ENCODE measurements around the gene AMDHD1. TPM values are rescaled to one million over a fixed set of nuclear protein-coding genes. Genes with fewer than 3 reads are reported as not detected.

AMDHD1 gene
- total and polyA plus RNA-seq, 10 donors, result 2.2 to 12.2 (median 3.0) TPM

DNA sequence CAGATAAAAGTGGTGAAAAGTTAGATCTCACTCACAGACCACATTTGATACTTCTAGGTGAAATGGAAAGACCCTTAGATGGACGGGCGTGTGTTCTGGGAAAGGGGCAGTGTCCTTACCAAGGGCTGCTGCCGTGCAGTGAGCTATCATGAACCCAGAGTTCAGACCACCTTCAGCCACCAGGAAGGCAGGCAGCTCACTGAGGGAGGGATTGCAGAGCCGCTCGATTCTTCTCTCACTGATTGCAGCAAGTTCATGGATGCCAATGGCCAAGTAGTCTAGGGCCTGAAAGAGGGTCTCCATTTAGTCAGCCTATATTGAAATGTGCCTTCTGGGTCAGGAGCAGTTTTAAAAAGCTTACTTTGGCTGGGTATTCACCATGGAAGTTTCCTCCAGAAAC lies 37.3 kb downstream of the AMDHD1 start:
- intact Hi-C loops (cut with DNase I; ENCODE audit: low total_unique reads), result no loop called here
- DNase-seq, result no peak
- Histone ChIP-seq H3K36me3 (peaks cover 0 to 78% (median 0%) of the 10 kb centered on the region in 6 donors), H3K27me3 (replicated peaks in 1 of 7) (no peaks in the 10 kb centered on the region), H3K4me1 (no peaks in the 10 kb centered on the region), H3K9me3 (no peaks in the 10 kb centered on the region), H3K27ac (no peak overlapping the region), H3K4me3 (no peak overlapping the region)
- 92 to 95% (median 93%) methylated on average over 5 of the region's 5 CpGs for WGBS, 5 donors
- TF ChIP-seq POLR2AphosphoS5 (IDR thresholded peaks at IDR 0.05), result no peak
- no peak for TF ChIP-seq POLR2A (IDR thresholded peaks at IDR 0.05)

DNA sequence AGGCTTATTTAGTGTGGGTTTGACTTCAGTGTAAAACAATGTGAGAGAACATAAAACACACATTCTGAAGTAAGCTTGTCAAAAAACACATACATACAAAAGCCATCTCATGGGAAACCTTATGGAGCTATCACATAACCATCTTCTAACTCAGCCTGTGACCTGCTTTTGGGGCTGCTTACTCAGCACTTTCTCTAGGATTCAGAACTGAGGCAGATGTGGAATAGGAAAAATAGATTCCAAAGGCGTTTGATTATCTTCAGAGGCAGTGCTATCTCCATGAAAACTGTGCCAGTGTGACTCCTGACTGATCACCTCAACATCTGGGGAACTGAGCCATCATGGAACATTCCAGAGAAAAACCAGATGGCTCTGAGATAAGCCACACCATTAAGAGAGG lies 39.5 kb downstream of the AMDHD1 start:
- Histone ChIP-seq H3K27me3 (replicated peaks in 1 of 7) (no peaks in the 10 kb centered on the region), H3K4me1 (no peaks in the 10 kb centered on the region), H3K36me3 (peaks cover 0 to 78% (median 0%) of the 10 kb centered on the region in 6 donors), H3K4me3 (no peak overlapping the region), H3K27ac (no peak overlapping the region), H3K9me3 (no peaks in the 10 kb centered on the region)
- WGBS, 5 donors, result 68 to 95% (median 87%) methylated on average over 1 of the region's 1 CpG
- DNase-seq, result no peak
- intact Hi-C loops (cut with DNase I; ENCODE audit: low total_unique reads), result no loop called here
- TF ChIP-seq, protein P1, sequence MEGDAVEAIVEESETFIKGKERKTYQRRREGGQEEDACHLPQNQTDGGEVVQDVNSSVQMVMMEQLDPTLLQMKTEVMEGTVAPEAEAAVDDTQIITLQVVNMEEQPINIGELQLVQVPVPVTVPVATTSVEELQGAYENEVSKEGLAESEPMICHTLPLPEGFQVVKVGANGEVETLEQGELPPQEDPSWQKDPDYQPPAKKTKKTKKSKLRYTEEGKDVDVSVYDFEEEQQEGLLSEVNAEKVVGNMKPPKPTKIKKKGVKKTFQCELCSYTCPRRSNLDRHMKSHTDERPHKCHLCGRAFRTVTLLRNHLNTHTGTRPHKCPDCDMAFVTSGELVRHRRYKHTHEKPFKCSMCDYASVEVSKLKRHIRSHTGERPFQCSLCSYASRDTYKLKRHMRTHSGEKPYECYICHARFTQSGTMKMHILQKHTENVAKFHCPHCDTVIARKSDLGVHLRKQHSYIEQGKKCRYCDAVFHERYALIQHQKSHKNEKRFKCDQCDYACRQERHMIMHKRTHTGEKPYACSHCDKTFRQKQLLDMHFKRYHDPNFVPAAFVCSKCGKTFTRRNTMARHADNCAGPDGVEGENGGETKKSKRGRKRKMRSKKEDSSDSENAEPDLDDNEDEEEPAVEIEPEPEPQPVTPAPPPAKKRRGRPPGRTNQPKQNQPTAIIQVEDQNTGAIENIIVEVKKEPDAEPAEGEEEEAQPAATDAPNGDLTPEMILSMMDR (IDR thresholded peaks at IDR 0.05 in 8 of 11, conservative IDR thresholded peaks at IDR 0.05 in 3 of 11), result no peak
- TF ChIP-seq POLR2AphosphoS5 (IDR thresholded peaks at IDR 0.05), result no peak
- TF ChIP-seq POLR2A (IDR thresholded peaks at IDR 0.05), result no peak

DNA sequence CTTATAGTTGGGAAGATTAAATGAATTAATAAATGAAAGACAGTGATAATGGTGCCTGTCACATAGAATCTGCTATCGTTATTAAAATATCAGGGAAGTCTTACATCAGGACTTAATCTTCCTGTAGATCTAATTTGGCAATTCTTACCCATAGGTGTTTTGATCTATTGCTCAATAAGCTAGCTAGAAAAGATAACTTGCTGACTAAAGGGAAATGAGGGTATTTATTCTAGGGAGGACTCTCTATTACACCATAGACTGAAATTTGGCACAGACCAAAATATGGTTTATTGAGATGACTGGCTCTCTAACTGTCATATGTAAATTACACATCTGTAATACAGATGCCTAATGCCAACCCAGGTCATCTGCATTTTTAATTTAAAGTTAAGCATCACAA lies 41.6 kb downstream of the AMDHD1 start:
- H3K4me3 ChIP-seq, result no peak overlapping the region
- TF ChIP-seq POLR2A (IDR thresholded peaks at IDR 0.05), result no peak
- TF ChIP-seq, protein P1 (IDR thresholded peaks at IDR 0.05 in 8 of 11, conservative IDR thresholded peaks at IDR 0.05 in 3 of 11), result no peak
- TF ChIP-seq POLR2AphosphoS5 (IDR thresholded peaks at IDR 0.05), result no peak
- DNase-seq, result no peak
- H3K27ac ChIP-seq, result no peak overlapping the region
- intact Hi-C loops (cut with DNase I; ENCODE audit: low total_unique reads), result no loop called here
- H3K27me3 ChIP-seq (replicated peaks in 1 of 7), result no peaks in the 10 kb centered on the region
- 60 to 96% (median 70%) methylated on average over 1 of the region's 1 CpG for whole genome bisulfite sequencing, 5 donors
- peaks cover 0 to 79% (median 0%) of the 10 kb centered on the region in 6 donors for H3K36me3 ChIP-seq
- no peaks in the 10 kb centered on the region for H3K4me1 ChIP-seq
- no peaks in the 10 kb centered on the region for H3K9me3 ChIP-seq

DNA sequence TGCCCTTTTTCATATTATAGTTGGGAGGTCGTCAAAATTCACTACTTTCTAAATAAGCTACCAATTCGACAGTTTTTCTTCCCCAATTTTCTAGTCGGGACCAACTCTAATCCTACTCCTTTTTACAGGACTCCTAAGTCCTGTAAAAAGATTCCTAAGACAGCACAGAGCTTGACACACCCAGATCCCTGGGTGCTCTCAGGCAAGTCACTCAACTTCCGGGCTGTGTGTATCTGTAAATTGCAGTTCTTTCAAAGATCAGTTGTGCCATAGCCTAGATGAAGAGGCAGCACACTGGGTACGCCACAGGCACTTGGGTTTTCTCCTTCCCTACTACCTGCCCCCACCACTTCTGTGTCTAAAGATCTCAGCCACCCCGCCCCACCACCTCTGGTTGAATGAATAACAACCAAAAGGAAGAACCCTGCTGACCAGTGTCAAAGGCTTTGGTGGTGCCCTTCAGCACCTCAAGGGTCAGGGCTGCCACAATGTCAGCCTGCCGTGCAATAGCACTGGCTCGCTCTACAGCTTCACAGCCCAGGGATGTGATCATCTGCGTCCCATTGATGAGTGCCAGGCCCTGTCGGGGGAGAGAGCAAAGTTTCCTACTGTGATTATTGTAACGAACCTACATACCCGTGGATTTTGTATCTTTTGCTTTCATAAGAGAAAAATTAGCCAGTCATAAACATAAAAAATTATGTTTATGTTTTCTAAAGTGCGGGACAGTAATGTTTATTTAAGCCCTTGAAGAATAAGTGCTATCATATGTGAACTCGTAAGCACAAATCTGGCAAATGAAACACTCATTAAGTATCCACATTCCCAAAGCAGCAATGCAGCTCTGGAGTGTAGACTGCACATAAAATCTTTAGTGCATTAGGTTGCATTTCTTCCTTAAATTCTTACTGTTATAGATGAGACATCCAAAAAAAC lies 43.8 kb downstream of the AMDHD1 start:
- H3K27ac ChIP-seq, result no peak overlapping the region
- 83 to 92% (median 89%) methylated on average over 14 of the region's 14 CpGs for WGBS, 5 donors
- peaks cover 0 to 81% (median 0%) of the 10 kb centered on the region in 6 donors for H3K36me3 ChIP-seq
- H3K4me3 ChIP-seq, result no peak overlapping the region
- no peak for DNase-seq
- intact Hi-C loops (cut with DNase I; ENCODE audit: low total_unique reads), result no loop called here
- no peaks in the 10 kb centered on the region for H3K4me1 ChIP-seq
- no peaks in the 10 kb centered on the region for H3K9me3 ChIP-seq
- no peak for TF ChIP-seq POLR2AphosphoS5 (IDR thresholded peaks at IDR 0.05)
- no peak for TF ChIP-seq POLR2A (IDR thresholded peaks at IDR 0.05)
- TF ChIP-seq, protein P1 (IDR thresholded peaks at IDR 0.05 in 8 of 11, conservative IDR thresholded peaks at IDR 0.05 in 3 of 11), result no peak
- H3K27me3 ChIP-seq (replicated peaks in 1 of 7), result no peaks in the 10 kb centered on the region

All from spleen (tissue), 11 donors.